ENCODE results near the gene UMPS. TPM values are rescaled to one million over a fixed set of nuclear protein-coding genes. Genes with fewer than 3 reads are reported as not detected.

UMPS gene
- total RNA-seq, 1 experiment from 2014 or later = 46.0 TPM

GRCh38 chr3:124686028-124686670 lies 44.1 kb upstream of the UMPS start:
- intact Hi-C loops (cut with micrococcal nuclease; ENCODE audit: unreplicated experiment) = no loop called here
- peaks cover 27% of the 10 kb centered on the region for H3K27me3 ChIP-seq (ENCODE audit: control insufficient read depth, insufficient read depth, low read length)
- in situ Hi-C loops (cut with HindIII; ENCODE audit: low pct_unique_long_range_greater_than_20kb, low sequenced_read_pairs) = no loop called here
- TF ChIP-seq POLR2AphosphoS5 (IDR thresholded peaks at IDR 0.05; ENCODE audit: low read depth, low read length) (no peak), REST (IDR thresholded peaks at IDR 0.05; ENCODE audit: insufficient read depth in 1 of 2, low read depth in 2 of 2, low read length in 1 of 2) (no peak)
- H3K27ac ChIP-seq (ENCODE audit: low read length) = no peak overlapping the region
- H3K4me3 ChIP-seq (ENCODE audit: low read depth in 2 of 2, low read length in 2 of 2) = no peak overlapping the region
- H3K36me3 ChIP-seq (ENCODE audit: control insufficient read depth, insufficient read depth, low read length) = no peaks in the 10 kb centered on the region
- H3K9me3 ChIP-seq (ENCODE audit: control insufficient read depth, insufficient read depth, low read depth, low read length) = no peaks in the 10 kb centered on the region
- peaks cover 3% of the 10 kb centered on the region; the same call in 1 of the 2 replicates for H3K4me1 ChIP-seq (ENCODE audit: control insufficient read depth, insufficient read depth, low read length)
- ATAC-seq (no peak), DNase-seq (ENCODE audit: low read depth, low spot score) (no peak)
- ChIA-PET CTCF (no interaction called here), POLR2A (no interaction called here)
- no TSS peak for BruUV-seq (replicated peaks)

DNA sequence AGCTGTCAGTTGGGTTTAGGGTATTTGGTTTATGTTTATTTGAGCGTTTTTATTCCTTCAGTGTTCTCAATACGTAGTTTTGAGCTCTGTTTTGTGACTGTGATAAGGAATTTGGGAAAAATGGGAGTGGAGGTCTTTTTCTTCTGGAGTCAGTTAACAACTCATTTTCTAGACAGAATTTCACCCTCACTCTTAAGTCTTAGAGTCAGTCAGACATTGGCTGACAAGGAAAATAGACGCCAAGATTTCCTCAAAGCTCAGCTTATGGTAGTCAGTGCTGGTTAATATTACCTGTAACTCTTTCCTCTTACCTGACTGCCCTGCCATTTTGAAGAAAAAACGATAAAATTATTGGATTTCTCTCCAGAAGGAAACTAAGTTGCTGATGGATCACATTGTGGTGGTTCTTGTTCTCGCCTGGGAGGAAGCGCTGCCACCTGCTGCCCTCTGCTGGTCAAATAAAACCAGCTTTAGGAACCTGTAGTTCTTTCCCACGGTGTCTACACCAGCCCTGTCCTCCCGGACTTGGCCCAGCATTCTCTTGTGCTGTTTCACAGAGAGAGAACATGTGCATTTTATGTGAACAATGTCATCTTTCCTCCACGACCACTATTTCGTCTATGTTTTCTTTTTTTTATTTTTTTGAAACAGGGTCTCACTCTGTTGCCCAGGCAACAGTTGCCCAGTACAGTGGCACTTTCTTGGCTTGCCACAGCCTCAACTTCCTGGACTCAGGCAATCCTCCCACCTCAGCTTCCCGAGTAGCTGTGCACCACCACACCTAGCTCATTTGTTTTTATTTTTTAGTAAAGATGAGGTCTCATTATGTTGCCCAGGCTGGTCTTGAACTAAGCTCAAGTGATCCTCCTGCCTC lies 41.4 kb upstream of the UMPS start:
- Histone ChIP-seq H3K4me3 (ENCODE audit: low read depth in 2 of 2, low read length in 2 of 2) (no peak overlapping the region), H3K9me3 (ENCODE audit: control insufficient read depth, insufficient read depth, low read depth, low read length) (no peaks in the 10 kb centered on the region), H3K36me3 (ENCODE audit: control insufficient read depth, insufficient read depth, low read length) (no peaks in the 10 kb centered on the region), H3K27me3 (ENCODE audit: control insufficient read depth, insufficient read depth, low read length) (peaks cover 34% of the 10 kb centered on the region), H3K4me1 (ENCODE audit: control insufficient read depth, insufficient read depth, low read length) (peaks cover 3% of the 10 kb centered on the region; the same call in 1 of the 2 replicates), H3K27ac (ENCODE audit: low read length) (no peak overlapping the region)
- peak; percentile 96 for TF ChIP-seq CTCF (IDR thresholded peaks at IDR 0.05)
- no peak for TF ChIP-seq TCF7L2 (IDR thresholded peaks at IDR 0.05; ENCODE audit: low read depth, low read length)
- TF ChIP-seq POLR2AphosphoS5 (IDR thresholded peaks at IDR 0.05; ENCODE audit: low read depth, low read length) = no peak
- no peak for TF ChIP-seq SIN3A (IDR thresholded peaks at IDR 0.05; ENCODE audit: borderline replicate concordance, insufficient read depth, low read depth, low read length)
- in situ Hi-C loops (cut with HindIII; ENCODE audit: low pct_unique_long_range_greater_than_20kb, low sequenced_read_pairs) = no loop called here
- BruUV-seq (replicated peaks) = no TSS peak
- intact Hi-C loops (cut with micrococcal nuclease; ENCODE audit: unreplicated experiment) = loop anchor here (1.0 kb wide), 1 partner anchor 124 kb away; no protein-coding TSS in a partner anchor
- POLR2A ChIA-PET = no interaction called here
- CTCF ChIA-PET = interaction anchor here (0.5 to 1.8 kb wide), 7 partner anchors 10 to 128 kb away, joined by 3 to 13 read pairs (median 3); no protein-coding TSS in a partner anchor
- peak; percentile 47 for DNase-seq (ENCODE audit: low read depth, low spot score)
- peak; percentile 98 for ATAC-seq
